ENCODE measurements around the gene IL23R. TPM values are rescaled to one million over a fixed set of nuclear protein-coding genes. Genes with fewer than 3 reads are reported as not detected.

Gene IL23R
- polyA plus RNA-seq, 1 experiment: not detected

- DNase-seq (ENCODE audit: low read depth): no peak
- POLR2A ChIA-PET: no interaction called here
- H3K36me3 ChIP-seq (ENCODE audit: control insufficient read depth, insufficient read depth, low read length): no peaks in the 10 kb centered on the region
- CTCF ChIA-PET: interaction anchor here (1.0 to 5.0 kb wide), 5 partner anchors 67 to 287 kb away, joined by 3 to 69 read pairs (median 5); no protein-coding TSS in a partner anchor
- no peaks in the 10 kb centered on the region for H3K27me3 ChIP-seq (ENCODE audit: control insufficient read depth, insufficient read depth, low read length)
- no peak overlapping the region for H3K4me3 ChIP-seq (ENCODE audit: low read depth, low read length)
- TF ChIP-seq CTCF (IDR thresholded peaks at IDR 0.05; ENCODE audit: insufficient read depth, low read depth, low read length): no peak
Observed at GRCh38 chr1:67216401-67216800, 50.1 kb downstream of the IL23R start.

GRCh38 chr1:67217417-67217816 lies 51.2 kb downstream of the IL23R start:
- no peak for TF ChIP-seq CTCF (IDR thresholded peaks at IDR 0.05; ENCODE audit: insufficient read depth, low read depth, low read length)
- ChIA-PET POLR2A (no interaction called here), CTCF (no interaction called here)
- no peak for DNase-seq (ENCODE audit: low read depth)
- Histone ChIP-seq H3K36me3 (ENCODE audit: control insufficient read depth, insufficient read depth, low read length) (no peaks in the 10 kb centered on the region), H3K4me3 (ENCODE audit: low read depth, low read length) (no peak overlapping the region), H3K27me3 (ENCODE audit: control insufficient read depth, insufficient read depth, low read length) (no peaks in the 10 kb centered on the region)

GRCh38 chr1:67217938-67218337 lies 51.7 kb downstream of the IL23R start:
- no peak overlapping the region for H3K4me3 ChIP-seq (ENCODE audit: low read depth, low read length)
- DNase-seq (ENCODE audit: low read depth): no peak
- no peaks in the 10 kb centered on the region for H3K27me3 ChIP-seq (ENCODE audit: control insufficient read depth, insufficient read depth, low read length)
- CTCF ChIA-PET: interaction anchor here (0.6 to 1.4 kb wide), 2 partner anchors 283 to 379 kb away, joined by 4 to 5 read pairs; no protein-coding TSS in a partner anchor
- POLR2A ChIA-PET: no interaction called here
- TF ChIP-seq CTCF (IDR thresholded peaks at IDR 0.05; ENCODE audit: insufficient read depth, low read depth, low read length): no peak
- no peaks in the 10 kb centered on the region for H3K36me3 ChIP-seq (ENCODE audit: control insufficient read depth, insufficient read depth, low read length)

- DNase-seq (ENCODE audit: low read depth): no peak
- H3K4me3 ChIP-seq (ENCODE audit: low read depth, low read length): no peak overlapping the region
- POLR2A ChIA-PET: no interaction called here
- CTCF ChIA-PET: interaction anchor here (0.6 to 4.0 kb wide), 4 partner anchors 11 to 197 kb away, joined by 3 to 22 read pairs (median 4); no protein-coding TSS in a partner anchor
- no peak for TF ChIP-seq CTCF (IDR thresholded peaks at IDR 0.05; ENCODE audit: insufficient read depth, low read depth, low read length)
- no peaks in the 10 kb centered on the region for H3K27me3 ChIP-seq (ENCODE audit: control insufficient read depth, insufficient read depth, low read length)
- no peaks in the 10 kb centered on the region for H3K36me3 ChIP-seq (ENCODE audit: control insufficient read depth, insufficient read depth, low read length)
Observed at GRCh38 chr1:67224856-67225255, 58.6 kb downstream of the IL23R start.

- ChIA-PET POLR2A (no interaction called here), CTCF (interaction anchor here (0.9 to 4.0 kb wide), 4 partner anchors 13 to 273 kb away, joined by 3 to 22 read pairs (median 4); no protein-coding TSS in a partner anchor)
- DNase-seq (ENCODE audit: low read depth): no peak
- Histone ChIP-seq H3K36me3 (ENCODE audit: control insufficient read depth, insufficient read depth, low read length) (no peaks in the 10 kb centered on the region), H3K4me3 (ENCODE audit: low read depth, low read length) (no peak overlapping the region), H3K27me3 (ENCODE audit: control insufficient read depth, insufficient read depth, low read length) (no peaks in the 10 kb centered on the region)
- no peak for TF ChIP-seq CTCF (IDR thresholded peaks at IDR 0.05; ENCODE audit: insufficient read depth, low read depth, low read length)
Observed at GRCh38 chr1:67226688-67227087, 60.4 kb downstream of the IL23R start.
